ENCODE data around the gene RGS9BP. TPM values are rescaled to one million over a fixed set of nuclear protein-coding genes. Genes with fewer than 3 reads are reported as not detected.

Gene RGS9BP, protein sequence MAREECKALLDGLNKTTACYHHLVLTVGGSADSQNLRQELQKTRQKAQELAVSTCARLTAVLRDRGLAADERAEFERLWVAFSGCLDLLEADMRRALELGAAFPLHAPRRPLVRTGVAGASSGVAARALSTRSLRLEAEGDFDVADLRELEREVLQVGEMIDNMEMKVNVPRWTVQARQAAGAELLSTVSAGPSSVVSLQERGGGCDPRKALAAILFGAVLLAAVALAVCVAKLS
- total RNA-seq: 0.23 and 0.59 TPM in 2 replicates

DNA sequence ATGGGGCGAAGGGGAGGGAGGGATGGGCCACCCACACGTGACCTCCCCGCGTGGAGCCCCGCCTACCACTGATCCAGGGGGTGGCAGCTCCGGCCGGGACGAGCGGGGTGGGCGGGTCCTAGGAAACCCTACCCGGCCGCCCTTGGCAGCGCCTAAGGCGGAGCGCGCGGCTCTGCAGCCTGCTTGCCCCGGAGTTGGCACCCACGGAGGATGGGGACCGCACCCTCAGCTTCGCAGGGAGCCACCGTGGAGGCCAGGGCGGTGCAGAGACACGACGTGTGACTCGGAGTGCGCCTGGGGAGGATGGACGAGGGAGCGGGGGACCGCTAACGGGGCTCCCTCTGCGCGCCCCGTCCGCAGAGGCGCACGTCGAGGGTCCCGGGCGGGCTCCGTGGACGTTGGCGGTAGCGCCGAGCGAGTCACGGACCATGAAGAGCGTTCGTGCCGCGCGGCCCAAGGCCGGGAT lies at the start of gene RGS9BP:
Gene RGS9BP, plus strand, starts transcription at position 129 of the 466 bp plus-strand sequence. CDS start 416 bp downstream, outside the sequence.

DNA sequence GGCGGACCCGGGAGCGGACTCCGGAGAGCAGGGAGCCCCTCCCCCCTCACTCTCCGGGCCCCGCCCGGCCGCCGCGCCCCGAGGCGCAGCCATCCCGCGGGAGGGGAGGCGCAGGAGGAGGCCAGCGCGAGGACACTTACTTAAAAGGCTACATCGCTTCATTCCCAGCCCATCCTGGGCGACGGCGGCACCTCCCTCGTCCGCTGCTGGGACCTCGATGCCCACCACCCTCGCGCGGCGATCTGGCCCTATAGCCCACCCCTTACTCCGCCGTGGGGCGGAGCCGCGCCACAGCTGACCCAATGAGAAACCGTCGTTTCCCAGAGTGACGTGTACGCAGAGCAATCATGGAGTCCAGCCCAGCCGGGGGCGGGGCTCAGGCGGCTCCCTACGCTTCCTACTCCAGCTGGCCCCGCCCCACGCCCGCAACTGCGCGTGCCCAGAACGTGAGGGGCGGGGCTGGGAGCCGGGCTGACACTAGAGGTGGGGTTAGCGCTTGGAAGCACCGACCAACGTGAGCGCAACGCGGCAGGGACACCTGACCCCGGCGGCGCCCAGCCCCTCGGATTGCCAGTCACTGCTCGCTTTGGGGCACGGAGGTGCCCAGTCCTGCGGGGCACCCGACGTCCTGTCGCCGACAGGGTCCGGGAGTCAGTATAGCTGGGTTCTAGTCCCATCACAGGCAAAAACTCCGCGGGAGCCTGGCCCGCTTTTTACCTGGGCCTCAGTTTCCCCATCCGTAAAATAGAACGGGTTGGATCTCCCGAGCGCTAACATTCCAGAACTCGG lies 523 bp upstream of the RGS9BP start, which contains the start of gene ANKRD27:
Gene ANKRD27, minus strand, starts transcription at position 250 of the 789 bp plus-strand sequence. CDS start 16,165 bp downstream, outside the sequence.

DNA sequence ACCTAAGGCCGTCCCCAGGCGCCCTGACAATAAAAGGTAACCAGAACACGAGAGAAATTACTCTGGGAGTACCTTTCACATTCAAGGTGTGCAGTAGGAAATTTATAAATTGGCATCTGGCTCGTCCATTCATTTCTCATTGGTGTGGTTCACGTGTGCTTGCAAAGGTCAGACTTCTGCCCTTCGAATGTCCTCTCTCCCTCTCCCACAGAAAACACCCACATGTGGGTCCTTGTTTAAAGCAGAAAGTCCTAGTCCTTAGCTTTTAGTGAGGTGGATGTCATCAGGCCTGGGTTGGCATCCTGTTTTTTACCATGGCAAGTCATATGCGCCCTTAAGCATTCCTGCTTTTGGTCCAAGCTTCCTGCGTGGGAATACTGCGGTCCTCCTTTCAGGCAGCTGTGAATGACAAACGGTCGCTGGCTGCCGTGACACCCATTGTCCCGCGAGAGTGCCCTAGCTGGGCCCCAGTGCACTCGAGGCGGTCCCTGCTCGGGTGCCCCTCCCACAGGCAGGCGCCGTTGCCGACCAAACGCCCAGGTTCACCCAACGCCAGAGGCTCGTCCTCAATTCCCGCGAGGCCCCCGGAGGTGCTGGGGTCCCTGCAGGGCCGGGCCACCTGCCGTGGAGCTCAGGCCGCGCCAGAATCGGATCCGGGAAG lies 15.8 kb downstream of the RGS9BP start, which contains the start of gene NUDT19:
Gene NUDT19, plus strand, starts transcription at position 531 of the 661 bp plus-strand sequence. CDS start 140 bp downstream, outside the sequence.

DNA sequence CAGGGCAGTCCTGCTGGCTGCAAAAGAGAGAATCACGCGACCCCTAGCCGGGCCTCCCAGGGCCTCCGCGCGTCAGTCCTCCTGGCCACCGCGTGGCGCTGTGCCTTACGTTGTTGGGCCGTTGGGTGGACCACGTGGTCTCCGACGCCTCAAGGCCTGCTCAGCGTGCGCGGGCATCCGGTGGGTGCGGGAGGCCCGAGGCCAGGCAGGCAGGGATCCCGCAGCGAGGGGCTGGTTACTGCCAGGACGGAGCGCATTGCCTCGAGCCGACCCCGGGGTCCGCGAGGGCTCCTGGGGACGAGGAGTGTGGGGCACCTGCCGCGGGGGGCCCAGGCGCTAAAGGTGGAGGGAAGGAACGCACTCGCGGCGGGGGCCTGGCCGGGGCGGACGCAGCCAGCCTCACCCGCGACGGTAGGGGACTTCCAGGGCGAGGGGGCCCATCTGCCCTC lies 44.0 kb downstream of the RGS9BP start, which contains the start of gene TDRD12:
Gene TDRD12, plus strand, starts transcription at position 157 of the 449 bp plus-strand sequence. CDS start 306 bp downstream, outside the sequence.

Other genes starting within 250 kb of the RGS9BP start
- gene PDCD5, start 94.7 kb upstream of the RGS9BP start, total RNA-seq: 111 and 114 TPM in 2 replicates
- gene ANKRD27, start 668 bp upstream of the RGS9BP start, total RNA-seq: 28.5 and 41.5 TPM in 2 replicates
- gene NUDT19, start 16.0 kb downstream of the RGS9BP start, total RNA-seq: 4.5 and 7.8 TPM in 2 replicates
- 0.28 and 0.30 TPM in 2 replicates for gene TDRD12, start 43.9 kb downstream of the RGS9BP start, total RNA-seq
- 0.59 TPM in 1 of 2 replicates, not detected in the other for gene SLC7A9, start 193.9 kb downstream of the RGS9BP start, total RNA-seq

Data from smooth muscle cell of the umbilical artery (primary cell).